ENCODE measurements around the gene SLC16A14.

- TF ChIP-seq, protein P1, sequence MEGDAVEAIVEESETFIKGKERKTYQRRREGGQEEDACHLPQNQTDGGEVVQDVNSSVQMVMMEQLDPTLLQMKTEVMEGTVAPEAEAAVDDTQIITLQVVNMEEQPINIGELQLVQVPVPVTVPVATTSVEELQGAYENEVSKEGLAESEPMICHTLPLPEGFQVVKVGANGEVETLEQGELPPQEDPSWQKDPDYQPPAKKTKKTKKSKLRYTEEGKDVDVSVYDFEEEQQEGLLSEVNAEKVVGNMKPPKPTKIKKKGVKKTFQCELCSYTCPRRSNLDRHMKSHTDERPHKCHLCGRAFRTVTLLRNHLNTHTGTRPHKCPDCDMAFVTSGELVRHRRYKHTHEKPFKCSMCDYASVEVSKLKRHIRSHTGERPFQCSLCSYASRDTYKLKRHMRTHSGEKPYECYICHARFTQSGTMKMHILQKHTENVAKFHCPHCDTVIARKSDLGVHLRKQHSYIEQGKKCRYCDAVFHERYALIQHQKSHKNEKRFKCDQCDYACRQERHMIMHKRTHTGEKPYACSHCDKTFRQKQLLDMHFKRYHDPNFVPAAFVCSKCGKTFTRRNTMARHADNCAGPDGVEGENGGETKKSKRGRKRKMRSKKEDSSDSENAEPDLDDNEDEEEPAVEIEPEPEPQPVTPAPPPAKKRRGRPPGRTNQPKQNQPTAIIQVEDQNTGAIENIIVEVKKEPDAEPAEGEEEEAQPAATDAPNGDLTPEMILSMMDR (IDR thresholded peaks at IDR 0.05), result no peak
- TF ChIP-seq SIN3A (IDR thresholded peaks at IDR 0.05; ENCODE audit: borderline replicate concordance, insufficient read depth, low read depth, low read length) (no peak), POLR2AphosphoS5 (IDR thresholded peaks at IDR 0.05; ENCODE audit: low read depth, low read length) (no peak), REST (IDR thresholded peaks at IDR 0.05; ENCODE audit: insufficient read depth in 1 of 2, low read depth in 2 of 2, low read length in 1 of 2) (no peak)
Observed at GRCh38 chr2:230008708-230009066, 60.0 kb downstream of the SLC16A14 start.
